GM12878 (cell line): ENCODE data around the gene TCHP. TPM values are rescaled to one million over a fixed set of nuclear protein-coding genes. Genes with fewer than 3 reads are reported as not detected.

Source experiments
- ATAC-seq: fragments of 200-7000 bp; cut with Tn5 transposase; 3 replicates; pipeline ENCODE4 v1.9.1; 2020; ENCODE audit warnings: mild to moderate bottlenecking, moderate library complexity
- BruUV-seq: library from RNA; stranded (reverse); fragments of 400-500 nt; replicated peaks from 2 replicates; lab custom pipeline; 2021; lab: Mats Ljungman, UMichigan
- CTCF ChIA-PET: fragments of 300-600 bp; sonication (Branson Sonifier 250); formaldehyde crosslinking; extraction: SDS; loops from one replicate; lab custom pipeline; 2021; ENCODE audit warnings: inconsistent platforms; lab: Yijun Ruan, JAX
- POLR2A ChIA-PET: fragments of 350-600 bp; formaldehyde crosslinking; extraction: SDS; loops from one replicate; lab custom pipeline; 2021; ENCODE audit warnings: inconsistent platforms; lab: Charles Lee
- RAD21 ChIA-PET: fragments of 300-600 bp; sonication (Branson Sonifier 250); formaldehyde crosslinking; loops from one replicate; lab custom pipeline; 2023; ENCODE audit warnings: antibody characterized with exemption; ENCODE audit not compliant: unreplicated experiment; lab: Charles Lee
- SMC1A ChIA-PET: fragments of 300-600 bp; sonication (Branson Sonifier 250); formaldehyde crosslinking; loops from one replicate; lab custom pipeline; 2023; ENCODE audit not compliant: unreplicated experiment, uncharacterized antibody; lab: Charles Lee
- DNase-seq: peaks from one replicate; pipeline ENCODE4 v3.0.0-alpha.2; 2011; ENCODE audit warnings: low read depth, low spot score
- FAIRE-seq: peaks from 3 replicates; lab custom pipeline; 2011; peaks lifted over from hg19 to GRCh38; lab: Jason Lieb, UNC
- H2AFZ ChIP-seq: 2 replicates; pipeline ENCODE4 v1.6.0; 2011; ENCODE audit warnings: low read depth, low read length, control low read depth; ENCODE audit not compliant: control insufficient read depth
- H3K27ac ChIP-seq: 2 replicates; pipeline ENCODE4 v1.5.1; 2011; ENCODE audit warnings: control low read depth; ENCODE audit not compliant: control insufficient read depth, insufficient read depth
- H3K27me3 ChIP-seq, 2 experiments: replicated peaks in 1 of 2; 2 replicates each; pipeline versions ENCODE4 v1.6.0 to v1.6.1; 2011; ENCODE audit warnings: low read length in 1 of 2; ENCODE audit not compliant: control insufficient read depth in 2 of 2, insufficient read depth in 2 of 2
- H3K36me3 ChIP-seq, 2 experiments: 2 replicates each; pipeline ENCODE4 v1.5.1; 2011; ENCODE audit warnings: low read length in 1 of 2; ENCODE audit not compliant: control insufficient read depth in 2 of 2, insufficient read depth in 2 of 2
- H3K4me1 ChIP-seq: 2 replicates; pipeline ENCODE4 v1.6.1; 2011; ENCODE audit warnings: mild to moderate bottlenecking, low read length, moderate library complexity, mixed read lengths; ENCODE audit not compliant: control insufficient read depth, insufficient read depth
- H3K4me2 ChIP-seq: 2 replicates; pipeline ENCODE4 v1.6.0; 2011; ENCODE audit warnings: control low read depth; ENCODE audit not compliant: control insufficient read depth, insufficient read depth
- H3K4me3 ChIP-seq: fragments of 200-600 bp; sonication (generic); 2 replicates; pipeline ENCODE4 v1.5.1; 2016
- H3K79me2 ChIP-seq: 2 replicates; pipeline ENCODE4 v1.6.0; 2011; ENCODE audit warnings: low read length; ENCODE audit not compliant: control insufficient read depth, insufficient read depth
- H3K9ac ChIP-seq: 2 replicates; pipeline ENCODE4 v1.8.0; 2011; ENCODE audit warnings: low read length, control low read depth, mixed read lengths; ENCODE audit not compliant: control insufficient read depth, insufficient read depth
- H3K9me3 ChIP-seq: replicated peaks from 3 replicates; pipeline ENCODE4 v1.5.1; 2011; ENCODE audit warnings: mild to moderate bottlenecking, low read length; ENCODE audit not compliant: control insufficient read depth, insufficient read depth
- H4K20me1 ChIP-seq: 2 replicates; pipeline ENCODE4 v1.6.0; 2011; ENCODE audit not compliant: control insufficient read depth, insufficient read depth
- IRF3 ChIP-seq: fragments of 450-650 bp; IDR thresholded peaks from 2 replicates; pipeline ENCODE4 v1.6.1; 2014; ENCODE audit warnings: mild to moderate bottlenecking
- JUNB ChIP-seq: IDR thresholded peaks from 2 replicates; pipeline ENCODE4 v1.6.1; 2016; ENCODE audit warnings: antibody characterized with exemption, mild to moderate bottlenecking
- KLF5 ChIP-seq: fragments of 450-650 bp; IDR thresholded peaks from 2 replicates; pipeline ENCODE4 v1.6.1; 2014; ENCODE audit warnings: mild to moderate bottlenecking; ENCODE audit not compliant: partially characterized antibody
- MAX ChIP-seq: IDR thresholded peaks from 2 replicates; pipeline ENCODE4 v1.6.1; 2012; ENCODE audit warnings: low read depth, low read length, improper control_type of control experiment
- MLLT1 ChIP-seq: fragments of 450-650 bp; IDR thresholded peaks from 2 replicates; pipeline ENCODE4 v1.6.1; 2016; ENCODE audit warnings: mild to moderate bottlenecking
- MXI1 ChIP-seq: fragments of 150-350 bp; IDR thresholded peaks from 2 replicates; pipeline ENCODE4 v1.6.1; 2011; ENCODE audit warnings: low read depth, mild to moderate bottlenecking, inconsistent platforms, low read length, improper control_type of control experiment
- NR2C1 ChIP-seq: fragments of 450-650 bp; IDR thresholded peaks from 2 replicates; pipeline ENCODE4 v1.6.1; 2017; ENCODE audit warnings: antibody characterized with exemption, mild to moderate bottlenecking, moderate library complexity
- NR2C2 ChIP-seq: IDR thresholded peaks from 2 replicates; pipeline ENCODE4 v1.6.1; 2011; ENCODE audit warnings: borderline replicate concordance, low read depth; ENCODE audit not compliant: control insufficient read depth, insufficient read length
- PAX8 ChIP-seq: fragments of 450-650 bp; IDR thresholded peaks from 2 replicates; pipeline ENCODE4 v1.6.1; 2017; ENCODE audit warnings: mild to moderate bottlenecking, moderate library complexity
- TCF7 ChIP-seq: IDR thresholded peaks from 2 replicates; pipeline ENCODE4 v1.6.1; 2014; ENCODE audit warnings: antibody characterized with exemption, borderline replicate concordance
- ZNF274 ChIP-seq: IDR thresholded peaks from one replicate; pipeline ENCODE4 v1.8.0; 2011; ENCODE audit not compliant: insufficient read length, insufficient read depth
- WGBS: methylation state at CpG from one replicate; pipeline ENCODE4 v1.1.6; 2016; ENCODE audit warnings: low lambda C conversion rate; ENCODE audit not compliant: insufficient replicate concordance, insufficient coverage; ENCODE audit errors: missing lambda C conversion rate; 5-methylcytosine and 5-hydroxymethylcytosine counted together
- in situ Hi-C: fragments of 300-500 bp; cut with MboI; formaldehyde crosslinking; loops from 9 replicates; pipeline ENCODE4 v1.14.3; 2018; ENCODE audit warnings: mixed read lengths
- intact Hi-C: fragments of 100-400 bp; cut with micrococcal nuclease; formaldehyde crosslinking; loops from one replicate; pipeline ENCODE4 v1.14.2; 2022; ENCODE audit not compliant: unreplicated experiment
- polyA plus RNA-seq, 11 experiments: library from polyadenylated mRNA; depleted of rRNA in 4 of 11; unstranded in 6 of 11; stranded (reverse) in 5 of 11; fragments of >200 nt; fragmentation: Nextera tagmentation in 4 of 11; fragmentation: Illumina TruSeq in 1 of 11; extraction: Ambion mirVana in 4 of 11; extraction: Trizol in 1 of 11; gene quantifications; 1 replicate in 1 of 11; 2 replicates in 10 of 11; pipeline versions ENCODE4 v1.2.1 to v1.2.3, GENCODE V29; 2011 to 2016; ENCODE audit warnings: inconsistent platforms in 2 of 11, missing spikeins in 2 of 11, low read depth in 1 of 11
- total RNA-seq, 4 experiments: library from RNA; depleted of rRNA in 3 of 4; stranded (reverse); fragments of >200 nt in 3 of 4; fragmentation: Illumina TruSeq in 1 of 4; extraction: Trizol in 1 of 4; gene quantifications; 2 replicates each; pipeline versions ENCODE4 v1.2.1 to v1.2.3, GENCODE V29; 2013 to 2021
- TF ChIP-seq, protein P1 (sequence below): fragments of 450-650 bp; formaldehyde crosslinking; IDR thresholded peaks from 2 replicates; pipeline ENCODE4 v1.4.0; 2022; ENCODE audit warnings: mild to moderate bottlenecking, moderate library complexity
- TF ChIP-seq, protein P2 (sequence below): IDR thresholded peaks from 2 replicates; pipeline ENCODE4 v1.6.1; 2011; ENCODE audit warnings: low read depth, mild to moderate bottlenecking, low read length, moderate library complexity, borderline replicate concordance; ENCODE audit errors: extremely low read depth

TCHP gene
- total and polyA plus RNA-seq, 10 of the 15 experiments (the other 5 are each of a cell fraction or from before 2014, with no cell fraction given), result 4.8 to 18.6 (median 15.0) TPM

DNA sequence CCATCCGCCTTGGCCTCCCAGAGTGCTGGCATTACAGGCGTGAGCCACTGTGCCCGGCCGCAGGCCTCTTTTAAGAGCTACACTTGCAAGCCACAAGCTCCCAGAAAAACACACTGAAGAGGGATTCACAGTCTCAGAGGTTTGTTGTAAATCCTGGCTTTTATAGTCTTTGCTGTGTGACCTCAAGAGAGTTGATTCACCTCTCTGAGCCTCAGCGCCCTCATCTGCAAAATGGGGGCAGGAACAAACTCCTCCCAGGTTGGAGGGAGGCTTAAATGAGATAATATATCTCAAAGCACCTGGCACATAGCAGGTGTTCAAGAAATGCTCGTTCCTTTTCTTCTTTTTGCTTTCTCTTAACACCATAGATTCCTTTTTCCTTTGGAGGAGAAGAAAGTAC, 3.9 kb upstream of the TCHP start:
- ATAC-seq (no peak), FAIRE-seq (no peak), DNase-seq (no peak)
- ChIA-PET CTCF (no interaction called here), POLR2A (no interaction called here), RAD21 (no interaction called here), SMC1A (interaction anchor here (1.0 kb wide), 1 partner anchor 90 kb away, joined by 3 read pairs; no protein-coding TSS in a partner anchor)
- Histone ChIP-seq H3K27ac (no peak overlapping the region), H3K9me3 (no peaks in the 10 kb centered on the region), H3K27me3 (no peaks in the 10 kb centered on the region), H2AFZ (no peak overlapping the region), H3K4me2 (no peak overlapping the region), H3K36me3 (no peaks in the 10 kb centered on the region), H3K9ac (no peak overlapping the region), H4K20me1 (no peaks in the 10 kb centered on the region), H3K4me3 (no peak overlapping the region), H3K79me2 (peaks cover 14% of the 10 kb centered on the region), H3K4me1 (peaks cover 23% of the 10 kb centered on the region)
- 77% methylated on average over 6 of the region's 6 CpGs for WGBS
- BruUV-seq, result no TSS peak
- intact Hi-C loops, result no loop called here
- in situ Hi-C loops, result no loop called here
- TF ChIP-seq MAX, result no peak
- TF ChIP-seq, protein P1, sequence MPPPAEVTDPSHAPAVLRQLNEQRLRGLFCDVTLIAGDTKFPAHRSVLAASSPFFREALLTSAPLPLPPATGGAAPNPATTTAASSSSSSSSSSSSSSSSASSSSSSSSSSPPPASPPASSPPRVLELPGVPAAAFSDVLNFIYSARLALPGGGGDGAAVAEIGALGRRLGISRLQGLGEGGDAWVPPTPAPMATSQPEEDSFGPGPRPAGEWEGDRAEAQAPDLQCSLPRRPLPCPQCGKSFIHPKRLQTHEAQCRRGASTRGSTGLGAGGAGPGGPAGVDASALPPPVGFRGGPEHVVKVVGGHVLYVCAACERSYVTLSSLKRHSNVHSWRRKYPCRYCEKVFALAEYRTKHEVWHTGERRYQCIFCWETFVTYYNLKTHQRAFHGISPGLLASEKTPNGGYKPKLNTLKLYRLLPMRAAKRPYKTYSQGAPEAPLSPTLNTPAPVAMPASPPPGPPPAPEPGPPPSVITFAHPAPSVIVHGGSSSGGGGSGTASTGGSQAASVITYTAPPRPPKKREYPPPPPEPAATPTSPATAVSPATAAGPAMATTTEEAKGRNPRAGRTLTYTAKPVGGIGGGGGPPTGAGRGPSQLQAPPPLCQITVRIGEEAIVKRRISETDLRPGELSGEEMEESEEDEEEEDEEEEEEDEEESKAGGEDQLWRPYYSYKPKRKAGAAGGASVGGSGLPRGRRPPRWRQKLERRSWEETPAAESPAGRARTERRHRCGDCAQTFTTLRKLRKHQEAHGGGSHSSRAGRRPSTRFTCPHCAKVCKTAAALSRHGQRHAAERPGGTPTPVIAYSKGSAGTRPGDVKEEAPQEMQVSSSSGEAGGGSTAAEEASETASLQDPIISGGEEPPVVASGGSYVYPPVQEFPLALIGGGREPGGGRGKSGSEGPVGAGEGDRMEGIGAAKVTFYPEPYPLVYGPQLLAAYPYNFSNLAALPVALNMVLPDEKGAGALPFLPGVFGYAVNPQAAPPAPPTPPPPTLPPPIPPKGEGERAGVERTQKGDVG (CRISPR knock-in tag), result no peak
- TF ChIP-seq, protein P2, sequence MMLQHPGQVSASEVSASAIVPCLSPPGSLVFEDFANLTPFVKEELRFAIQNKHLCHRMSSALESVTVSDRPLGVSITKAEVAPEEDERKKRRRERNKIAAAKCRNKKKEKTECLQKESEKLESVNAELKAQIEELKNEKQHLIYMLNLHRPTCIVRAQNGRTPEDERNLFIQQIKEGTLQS, result no peak
- TF ChIP-seq NR2C2, result no peak
- no peak for TF ChIP-seq PAX8
- TF ChIP-seq JUNB, result no peak
- no peak for TF ChIP-seq IRF3
- no peak for TF ChIP-seq MLLT1
- TF ChIP-seq KLF5, result no peak
- no peak for TF ChIP-seq TCF7
- no peak for TF ChIP-seq NR2C1
- TF ChIP-seq ZNF274, result no peak
- no peak for TF ChIP-seq MXI1
